Neural progenitor cell (in vitro differentiated cells): Measurements from ENCODE around the gene OAS2.

Experiments used
- CTCF ChIP-seq: fragments of 200-600 bp; sonication (generic); IDR thresholded peaks from 2 replicates; pipeline ENCODE4 v1.5.1; 2017; ENCODE audit warnings: antibody characterized with exemption, mild to moderate bottlenecking
- EZH2 ChIP-seq: fragments of 200-600 bp; sonication (generic); IDR thresholded peaks from 2 replicates; pipeline ENCODE4 v1.6.1; 2017; ENCODE audit warnings: antibody characterized with exemption, mild to moderate bottlenecking, moderate library complexity
- EZH2phosphoT487 ChIP-seq: fragments of 200-600 bp; sonication (generic); IDR thresholded peaks from 2 replicates; pipeline ENCODE4 v1.6.1; 2017; ENCODE audit warnings: antibody characterized with exemption

GRCh38 chr12:113002676-113003075, 24.4 kb downstream of the OAS2 start:
- TF ChIP-seq CTCF = no peak
- TF ChIP-seq EZH2phosphoT487 = no peak
- no peak for TF ChIP-seq EZH2
